ENCODE measurements around the gene ATXN1.

Gene ATXN1

DNA sequence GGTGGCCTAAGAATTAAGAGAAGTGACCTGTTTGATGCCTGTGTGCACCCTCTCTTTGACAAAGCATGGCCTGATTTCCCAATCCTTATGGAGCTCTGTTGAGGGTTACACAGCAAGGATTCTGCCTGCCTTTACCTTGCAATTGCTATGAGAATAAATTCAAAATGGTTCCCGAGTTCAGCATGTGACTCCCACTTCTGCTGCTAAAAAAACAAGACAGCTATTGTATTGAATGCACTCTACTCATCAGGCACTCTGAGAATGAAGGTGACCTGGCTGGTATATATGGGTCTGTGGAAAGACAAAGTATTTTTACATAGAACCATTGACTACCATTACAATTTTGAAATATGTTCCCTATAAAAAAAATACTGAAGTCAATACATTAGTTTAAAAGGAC, 190.3 kb downstream of the ATXN1 start:
- Mint-ChIP-seq H3K9me3 (ENCODE audit: low read depth) (no peaks in the 10 kb centered on the region), H3K27me3 (no peaks in the 10 kb centered on the region), H3K4me1 (ENCODE audit: low read depth) (peaks cover 13% of the 10 kb centered on the region), H3K27ac (no peak overlapping the region), H3K4me3 (no peak overlapping the region), H3K36me3 (peaks cover 32% of the 10 kb centered on the region)

GRCh38 chr6:16570221-16570553, 191.1 kb downstream of the ATXN1 start:
- Mint-ChIP-seq H3K36me3 (peaks cover 32% of the 10 kb centered on the region), H3K27ac (no peak overlapping the region), H3K9me3 (ENCODE audit: low read depth) (no peaks in the 10 kb centered on the region)

DNA sequence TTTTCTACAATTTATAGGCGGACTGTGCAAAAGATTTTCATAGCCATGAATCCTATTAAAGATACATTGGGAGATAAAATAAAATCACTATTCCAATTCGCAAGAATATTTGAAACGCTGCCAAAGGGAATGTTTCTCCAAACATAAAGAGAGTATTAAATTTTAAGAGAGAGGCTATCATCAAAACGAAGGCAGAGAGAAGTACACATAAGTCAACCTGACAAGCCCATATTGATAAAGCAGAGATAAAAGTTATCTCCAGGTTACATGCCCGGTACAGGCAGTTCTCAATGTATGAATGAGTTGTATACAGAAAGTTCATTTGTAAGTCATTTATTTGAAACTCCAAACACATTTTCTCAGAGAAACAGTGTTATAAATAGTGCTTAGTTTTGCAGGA, 193.1 kb downstream of the ATXN1 start:
- Mint-ChIP-seq H3K27ac (no peak overlapping the region), H3K27me3 (no peaks in the 10 kb centered on the region), H3K9me3 (ENCODE audit: low read depth) (no peaks in the 10 kb centered on the region), H3K4me1 (ENCODE audit: low read depth) (peaks cover 6% of the 10 kb centered on the region), H3K4me3 (no peak overlapping the region), H3K36me3 (peaks cover 37% of the 10 kb centered on the region)

More at GRCh38 chr6:16570221-16570553, 191.1 kb downstream of the ATXN1 start:
- Mint-ChIP-seq H3K27me3 (no peaks in the 10 kb centered on the region), H3K4me3 (no peak overlapping the region), H3K4me1 (ENCODE audit: low read depth) (peaks cover 13% of the 10 kb centered on the region)

GRCh38 chr6:16567071-16567470, 194.2 kb downstream of the ATXN1 start:
- Mint-ChIP-seq H3K4me3 (no peak overlapping the region), H3K27me3 (no peaks in the 10 kb centered on the region), H3K4me1 (ENCODE audit: low read depth) (peaks cover 2% of the 10 kb centered on the region), H3K36me3 (peaks cover 33% of the 10 kb centered on the region), H3K27ac (no peak overlapping the region), H3K9me3 (ENCODE audit: low read depth) (no peaks in the 10 kb centered on the region)

- Mint-ChIP-seq H3K27ac (no peak overlapping the region), H3K4me3 (no peak overlapping the region), H3K4me1 (ENCODE audit: low read depth) (peaks cover 2% of the 10 kb centered on the region), H3K36me3 (peaks cover 16% of the 10 kb centered on the region), H3K27me3 (no peaks in the 10 kb centered on the region), H3K9me3 (ENCODE audit: low read depth) (no peaks in the 10 kb centered on the region)
Measured at GRCh38 chr6:16564436-16564835, 196.8 kb downstream of the ATXN1 start.

DNA sequence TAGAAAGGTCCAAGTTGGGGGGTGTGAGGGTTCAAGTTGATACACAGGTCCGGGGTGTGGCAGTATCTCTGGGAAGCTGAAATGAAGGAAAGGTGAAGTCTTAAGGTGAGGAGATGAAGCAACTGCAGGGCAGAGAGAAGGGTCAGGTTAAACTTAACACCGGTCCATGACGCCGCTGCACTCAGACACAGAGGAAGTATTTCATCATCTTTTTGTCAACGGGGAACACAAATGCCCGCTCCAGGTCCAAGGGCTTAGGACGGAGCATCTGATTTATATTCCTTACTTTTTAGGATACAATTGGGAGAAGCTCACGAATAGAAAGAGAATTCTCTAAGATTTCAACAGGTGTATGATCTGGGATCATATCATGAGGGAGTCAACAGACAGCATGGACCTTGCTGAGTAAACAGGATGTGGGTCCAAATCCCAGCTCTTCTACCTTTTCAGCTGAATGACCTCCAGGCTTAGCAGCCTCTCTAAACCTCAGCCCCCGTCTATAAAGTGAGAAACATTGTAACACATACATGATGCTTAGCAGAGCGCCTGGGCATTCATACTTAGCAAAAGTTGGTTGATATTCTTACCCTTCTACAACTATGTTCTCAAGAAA, 197.5 kb downstream of the ATXN1 start:
- H3K36me3 Mint-ChIP-seq: peaks cover 14% of the 10 kb centered on the region
- H3K4me1 Mint-ChIP-seq (ENCODE audit: low read depth): peaks cover 2% of the 10 kb centered on the region
- H3K4me3 Mint-ChIP-seq: no peak overlapping the region
- no peaks in the 10 kb centered on the region for H3K27me3 Mint-ChIP-seq
- H3K9me3 Mint-ChIP-seq (ENCODE audit: low read depth): no peaks in the 10 kb centered on the region
- no peak overlapping the region for H3K27ac Mint-ChIP-seq

GRCh38 chr6:16562498-16562897, 198.8 kb downstream of the ATXN1 start:
- Mint-ChIP-seq H3K27ac (no peak overlapping the region), H3K9me3 (ENCODE audit: low read depth) (no peaks in the 10 kb centered on the region), H3K4me1 (ENCODE audit: low read depth) (no peaks in the 10 kb centered on the region), H3K36me3 (peaks cover 16% of the 10 kb centered on the region), H3K4me3 (no peak overlapping the region), H3K27me3 (no peaks in the 10 kb centered on the region)

DNA sequence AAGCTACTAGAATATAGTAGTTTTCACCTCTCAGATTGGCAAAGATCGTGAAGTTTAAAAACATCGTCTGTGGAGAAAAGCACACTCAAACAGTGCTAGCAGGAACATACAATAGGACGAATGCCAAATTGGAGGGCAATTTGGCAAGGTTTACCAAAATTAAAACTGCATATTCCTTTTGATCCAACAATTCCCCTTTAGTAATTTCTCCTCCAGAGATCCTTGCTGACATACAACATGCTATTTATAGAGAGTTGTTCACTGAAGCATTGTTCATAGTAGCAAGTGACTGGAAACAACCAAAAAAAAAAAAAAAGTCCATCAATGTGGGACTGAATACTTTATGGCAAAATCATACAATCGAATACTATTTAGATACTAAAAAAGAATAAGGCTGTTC, 202.2 kb downstream of the ATXN1 start:
- Mint-ChIP-seq H3K4me3 (no peak overlapping the region), H3K27ac (no peak overlapping the region), H3K4me1 (ENCODE audit: low read depth) (no peaks in the 10 kb centered on the region), H3K9me3 (ENCODE audit: low read depth) (no peaks in the 10 kb centered on the region), H3K27me3 (no peaks in the 10 kb centered on the region), H3K36me3 (peaks cover 11% of the 10 kb centered on the region)

DNA sequence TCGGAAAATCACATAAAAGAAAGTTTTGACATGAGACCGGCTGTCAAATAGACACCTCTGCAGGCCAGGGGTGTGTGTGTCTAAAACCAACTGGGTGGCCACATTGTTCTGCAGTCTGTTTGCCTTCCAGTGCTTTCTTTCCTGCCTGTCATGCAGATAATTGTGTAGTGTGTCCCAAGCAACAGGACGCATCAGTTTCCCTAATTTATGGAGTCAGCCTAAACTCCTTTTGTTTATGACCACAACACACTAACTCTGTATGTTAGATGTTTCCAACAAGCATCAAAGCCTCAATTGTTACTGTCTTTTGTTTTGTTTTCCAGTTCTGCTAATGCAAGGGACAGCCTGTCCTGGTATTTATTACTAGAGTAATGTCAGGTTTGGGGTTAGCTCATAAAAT, 205.7 kb downstream of the ATXN1 start:
- Mint-ChIP-seq H3K27ac (no peak overlapping the region), H3K9me3 (ENCODE audit: low read depth) (no peaks in the 10 kb centered on the region), H3K36me3 (peaks cover 26% of the 10 kb centered on the region), H3K4me3 (no peak overlapping the region), H3K27me3 (no peaks in the 10 kb centered on the region), H3K4me1 (ENCODE audit: low read depth) (no peaks in the 10 kb centered on the region)

DNA sequence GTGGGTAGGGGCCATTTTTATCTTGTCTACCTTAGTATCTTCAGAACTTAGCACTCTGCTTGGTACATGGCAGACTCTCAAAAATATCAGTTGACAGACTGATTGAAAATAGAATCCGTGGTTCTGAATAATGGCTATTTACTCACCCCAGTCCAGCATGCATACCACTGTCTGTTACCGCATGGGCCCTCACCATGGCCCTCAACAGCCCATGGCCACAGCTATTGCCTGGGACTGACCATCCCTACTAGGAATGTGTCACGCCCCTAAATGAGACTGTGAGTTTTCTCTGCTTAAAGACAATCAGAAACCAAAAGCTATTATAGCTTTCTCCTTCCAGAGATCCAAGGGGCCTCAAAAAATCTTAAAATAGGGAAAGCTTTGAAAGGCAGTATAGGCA, 207.7 kb downstream of the ATXN1 start:
- Mint-ChIP-seq H3K4me1 (ENCODE audit: low read depth) (no peaks in the 10 kb centered on the region), H3K27me3 (no peaks in the 10 kb centered on the region), H3K36me3 (peaks cover 30% of the 10 kb centered on the region), H3K9me3 (ENCODE audit: low read depth) (no peaks in the 10 kb centered on the region), H3K27ac (no peak overlapping the region), H3K4me3 (no peak overlapping the region)

DNA sequence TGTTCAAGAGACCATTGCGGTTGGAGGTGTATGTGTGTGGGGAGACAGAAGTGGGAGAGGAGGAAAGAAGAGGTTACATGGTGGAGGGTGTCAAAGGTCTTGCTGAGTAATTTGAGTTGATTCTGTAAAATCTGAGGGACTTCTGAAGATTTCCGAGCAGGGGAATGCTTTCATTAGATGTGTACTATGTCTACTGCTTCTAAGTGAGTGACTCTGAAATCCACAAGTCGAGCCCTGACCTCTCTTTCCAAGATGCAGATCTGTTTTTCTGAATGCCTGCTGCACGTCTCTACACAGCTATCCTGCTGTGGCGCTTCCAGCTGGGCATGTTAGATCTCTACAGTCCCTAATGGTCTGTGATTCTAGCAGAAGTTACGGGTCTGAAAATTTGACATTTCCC, 209.8 kb downstream of the ATXN1 start:
- Mint-ChIP-seq H3K36me3 (peaks cover 28% of the 10 kb centered on the region), H3K9me3 (ENCODE audit: low read depth) (no peaks in the 10 kb centered on the region), H3K27ac (no peak overlapping the region), H3K27me3 (no peaks in the 10 kb centered on the region), H3K4me3 (no peak overlapping the region), H3K4me1 (ENCODE audit: low read depth) (no peaks in the 10 kb centered on the region)

DNA sequence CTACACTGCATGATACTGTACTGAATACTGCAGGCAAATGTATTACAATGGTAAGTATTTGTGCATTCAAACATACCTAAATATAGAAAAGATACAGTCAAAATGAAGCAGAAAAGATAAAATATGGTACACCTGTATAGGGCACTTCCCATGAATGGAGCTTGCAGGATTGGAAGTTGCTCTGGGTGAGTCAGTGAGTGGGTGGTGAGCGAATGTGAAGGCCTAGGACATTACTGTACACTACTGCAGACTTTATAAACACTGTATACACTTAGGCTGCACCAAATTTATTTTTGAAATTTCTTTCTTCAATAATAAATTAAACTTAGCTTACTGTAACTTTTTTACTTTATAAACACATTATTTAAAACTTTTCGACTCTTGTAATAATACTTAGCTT, 213.1 kb downstream of the ATXN1 start:
- Mint-ChIP-seq H3K36me3 (peaks cover 29% of the 10 kb centered on the region), H3K4me3 (no peak overlapping the region), H3K9me3 (ENCODE audit: low read depth) (no peaks in the 10 kb centered on the region), H3K27ac (no peak overlapping the region), H3K4me1 (ENCODE audit: low read depth) (no peaks in the 10 kb centered on the region), H3K27me3 (no peaks in the 10 kb centered on the region)

DNA sequence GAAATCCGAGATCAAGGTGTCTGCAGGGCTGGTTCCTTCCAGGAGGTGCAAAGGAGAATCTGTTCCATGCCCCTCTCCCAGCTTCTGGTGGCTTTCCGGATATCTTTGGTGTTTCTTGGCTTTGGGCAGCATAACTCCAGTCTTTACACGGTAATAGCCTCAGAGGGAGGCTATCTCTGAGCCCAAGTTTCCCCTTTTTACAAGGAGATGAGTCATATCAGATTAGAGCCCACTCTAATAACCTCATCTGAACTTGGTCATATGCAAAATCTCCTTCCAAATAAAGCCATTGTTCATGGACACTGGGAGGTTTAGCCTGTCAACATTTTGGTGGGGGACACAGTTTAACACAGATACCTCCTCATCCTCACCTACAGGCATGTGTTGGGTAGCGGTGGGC, 213.7 kb downstream of the ATXN1 start:
- Mint-ChIP-seq H3K27ac (no peak overlapping the region), H3K36me3 (peaks cover 27% of the 10 kb centered on the region)

GRCh38 chr6:16546861-16547260, 214.4 kb downstream of the ATXN1 start:
- H3K4me1 Mint-ChIP-seq (ENCODE audit: low read depth): no peaks in the 10 kb centered on the region
- peaks cover 26% of the 10 kb centered on the region for H3K36me3 Mint-ChIP-seq
- H3K27ac Mint-ChIP-seq: no peak overlapping the region
- H3K27me3 Mint-ChIP-seq: no peaks in the 10 kb centered on the region
- H3K9me3 Mint-ChIP-seq (ENCODE audit: low read depth): no peaks in the 10 kb centered on the region
- no peak overlapping the region for H3K4me3 Mint-ChIP-seq

More for the DNA sequence above, 213.7 kb downstream of the ATXN1 start:
- Mint-ChIP-seq H3K27me3 (no peaks in the 10 kb centered on the region), H3K9me3 (ENCODE audit: low read depth) (no peaks in the 10 kb centered on the region), H3K4me3 (no peak overlapping the region), H3K4me1 (ENCODE audit: low read depth) (no peaks in the 10 kb centered on the region)

- no peak overlapping the region for H3K27ac Mint-ChIP-seq
- no peak overlapping the region for H3K4me3 Mint-ChIP-seq
- H3K27me3 Mint-ChIP-seq: no peaks in the 10 kb centered on the region
Measured at GRCh38 chr6:16545382-16545781, 215.9 kb downstream of the ATXN1 start.

GRCh38 chr6:16544521-16544920, 216.7 kb downstream of the ATXN1 start:
- H3K4me3 Mint-ChIP-seq: no peak overlapping the region
- no peaks in the 10 kb centered on the region for H3K27me3 Mint-ChIP-seq
- H3K27ac Mint-ChIP-seq: peak overlapping the region; percentile 18
- peaks cover 12% of the 10 kb centered on the region for H3K4me1 Mint-ChIP-seq (ENCODE audit: low read depth)
- peaks cover 17% of the 10 kb centered on the region for H3K36me3 Mint-ChIP-seq
- H3K9me3 Mint-ChIP-seq (ENCODE audit: low read depth): no peaks in the 10 kb centered on the region

More at GRCh38 chr6:16545382-16545781, 215.9 kb downstream of the ATXN1 start:
- no peaks in the 10 kb centered on the region for H3K9me3 Mint-ChIP-seq (ENCODE audit: low read depth)
- peaks cover 8% of the 10 kb centered on the region for H3K4me1 Mint-ChIP-seq (ENCODE audit: low read depth)
- peaks cover 20% of the 10 kb centered on the region for H3K36me3 Mint-ChIP-seq

Measured in activated naive CD8-positive, alpha-beta T cell (primary cell).